HCT116 (cell line): ENCODE measurements around the gene PNO1. TPM values are rescaled to one million over a fixed set of nuclear protein-coding genes. Genes with fewer than 3 reads are reported as not detected.

ENCODE experiments used
- ATAC-seq: fragments of 200-7000 bp; cut with Tn5 transposase; 2 replicates; pipeline ENCODE4 v1.9.1; 2020; ENCODE audit warnings: mild to moderate bottlenecking, moderate library complexity
- BruUV-seq: library from RNA; stranded (reverse); fragments of 400-500 nt; replicated peaks from 2 replicates; lab custom pipeline; 2021; lab: Mats Ljungman, UMichigan
- CTCF ChIA-PET: fragments of 300-600 bp; sonication (Branson Sonifier 250); formaldehyde crosslinking; loops from one replicate; lab custom pipeline; 2021; ENCODE audit warnings: antibody characterized with exemption; lab: Charles Lee
- POLR2A ChIA-PET: fragments of 300-600, 350-600 bp; sonication (Branson Sonifier 250); formaldehyde crosslinking; loops from one replicate; lab custom pipeline; 2021; ENCODE audit warnings: antibody characterized with exemption; lab: Charles Lee
- RAD21 ChIA-PET, 2 experiments: fragments of 300-600 bp; sonication (Branson Sonifier 250); formaldehyde crosslinking; loops; one replicate each; lab custom pipeline; 2023; ENCODE audit warnings: low total read pairs in 2 of 2; ENCODE audit not compliant: uncharacterized antibody in 2 of 2, unreplicated experiment in 2 of 2, low non-redundant PET in 1 of 2; lab: Charles Lee
- DNase-seq: peaks from one replicate; pipeline ENCODE4 v3.0.0-alpha.2; 2010; ENCODE audit warnings: low read depth, low spot score
- H2AFZ ChIP-seq: fragments of 200-600 bp; shearing (Covaris generic), sonication (generic); 2 replicates; pipeline ENCODE4 v1.6.1; 2017; ENCODE audit warnings: low read depth, mixed run types, mixed read lengths, antibody characterized with exemption, low read length; ENCODE audit not compliant: poor library complexity, severe bottlenecking
- H3K27ac ChIP-seq: 2 replicates; pipeline ENCODE4 v1.5.1; 2012; ENCODE audit warnings: low read depth, low read length
- H3K27me3 ChIP-seq: fragments of 200-600 bp; sonication (generic); 2 replicates; pipeline ENCODE4 v1.6.1; 2016; ENCODE audit warnings: mixed run types, low read length, mixed read lengths; ENCODE audit not compliant: insufficient read depth
- H3K36me3 ChIP-seq, 2 experiments: fragments of 200-500 bp in 1 of 2; fragments of 200-600 bp in 1 of 2; sonication (Bioruptor generic) in 1 of 2; sonication (generic) in 1 of 2; 2 replicates each; pipeline versions ENCODE4 v1.5.1 to v1.6.1; 2014 to 2016; ENCODE audit warnings: low read length in 2 of 2, inconsistent platforms in 1 of 2, mixed read lengths in 1 of 2, mixed run types in 1 of 2; ENCODE audit not compliant: insufficient read depth in 2 of 2, control insufficient read depth in 1 of 2
- H3K4me1 ChIP-seq, 2 experiments: fragments of 200-600 bp in 1 of 2; sonication (generic) in 1 of 2; 2 replicates each; pipeline versions ENCODE4 v1.5.1 to v1.6.1; 2012 to 2017; ENCODE audit warnings: low read length in 2 of 2, inconsistent platforms in 1 of 2, mild to moderate bottlenecking in 1 of 2, mixed read lengths in 1 of 2, mixed run types in 1 of 2, moderate library complexity in 1 of 2; ENCODE audit not compliant: insufficient read depth in 2 of 2, control insufficient read depth in 1 of 2
- H3K4me2 ChIP-seq: fragments of 200-600 bp; sonication (generic); 2 replicates; pipeline ENCODE4 v1.6.1; 2017; ENCODE audit warnings: mixed run types, low read length, mixed read lengths
- H3K4me3 ChIP-seq, 2 experiments: fragments of 200-600 bp in 1 of 2; sonication (generic) in 1 of 2; replicated peaks in 1 of 2; 2 replicates each; pipeline ENCODE4 v1.5.1; 2011 to 2016; ENCODE audit warnings: low read length in 2 of 2, control low read depth in 1 of 2, low read depth in 1 of 2, mild to moderate bottlenecking in 1 of 2, mixed read lengths in 1 of 2, mixed run types in 1 of 2
- H3K79me2 ChIP-seq: fragments of 200-600 bp; sonication (generic); 2 replicates; pipeline ENCODE4 v1.6.1; 2017; ENCODE audit warnings: mild to moderate bottlenecking, mixed run types, low read length, moderate library complexity, mixed read lengths; ENCODE audit not compliant: insufficient read depth
- H3K9ac ChIP-seq: fragments of 200-600 bp; sonication (generic); 2 replicates; pipeline ENCODE4 v1.6.1; 2016; ENCODE audit warnings: low read length, mixed read lengths
- H3K9me2 ChIP-seq: fragments of 200-600 bp; sonication (generic), shearing (Covaris generic); 2 replicates; pipeline ENCODE4 v1.6.1; 2017; ENCODE audit warnings: mixed run types, mild to moderate bottlenecking, moderate library complexity; ENCODE audit not compliant: insufficient read depth
- H3K9me3 ChIP-seq, 2 experiments: fragments of 200-500 bp in 1 of 2; fragments of 200-600 bp in 1 of 2; sonication (Bioruptor generic) in 1 of 2; sonication (generic) in 1 of 2; 2 replicates each; pipeline ENCODE4 v1.6.1; 2014 to 2017; ENCODE audit warnings: low read length in 2 of 2, mixed read lengths in 2 of 2, inconsistent platforms in 1 of 2, low read depth in 1 of 2, mild to moderate bottlenecking in 1 of 2, mixed run types in 1 of 2, moderate library complexity in 1 of 2; ENCODE audit not compliant: control insufficient read depth in 1 of 2, insufficient read depth in 1 of 2
- H4K20me1 ChIP-seq: fragments of 200-600 bp; sonication (generic), shearing (Covaris generic); 2 replicates; pipeline ENCODE4 v1.6.1; 2017; ENCODE audit warnings: mixed run types, mild to moderate bottlenecking, moderate library complexity; ENCODE audit not compliant: insufficient read depth
- FOSL1 ChIP-seq: IDR thresholded peaks from 2 replicates; pipeline ENCODE4 v1.6.1; 2012; ENCODE audit warnings: low read depth
- JUND ChIP-seq: IDR thresholded peaks from 2 replicates; pipeline ENCODE4 v1.6.1; 2012
- MAX ChIP-seq: IDR thresholded peaks from 2 replicates; pipeline ENCODE4 v1.6.1; 2012
- RAD21 ChIP-seq: IDR thresholded peaks from 2 replicates; pipeline ENCODE4 v1.6.1; 2012; ENCODE audit warnings: low read depth, mild to moderate bottlenecking
- SP1 ChIP-seq: IDR thresholded peaks from 2 replicates; pipeline ENCODE4 v1.6.1; 2012; ENCODE audit warnings: low read depth
- SRF ChIP-seq: IDR thresholded peaks from 2 replicates; pipeline ENCODE4 v1.6.1; 2012; ENCODE audit warnings: low read depth
- TCF7L2 ChIP-seq: IDR thresholded peaks from 2 replicates; pipeline ENCODE4 v1.7.0; 2011; ENCODE audit warnings: borderline replicate concordance, inconsistent platforms; ENCODE audit not compliant: insufficient read depth, insufficient read length; ENCODE audit errors: extremely low read depth
- YY1 ChIP-seq: IDR thresholded peaks from 2 replicates; pipeline ENCODE4 v1.6.1; 2011; ENCODE audit warnings: low read length, low read depth, moderate library complexity, mild to moderate bottlenecking; ENCODE audit not compliant: insufficient replicate concordance; ENCODE audit errors: extremely low read depth
- ZFX ChIP-seq: fragments of 450-650 bp; IDR thresholded peaks from 2 replicates; pipeline ENCODE4 v1.6.1; 2017
- ZNF274 ChIP-seq: fragments of 200-500 bp; sonication (Bioruptor generic); IDR thresholded peaks from 2 replicates; pipeline ENCODE4 v1.6.1; 2014; ENCODE audit warnings: mild to moderate bottlenecking, low read depth, low read length, inconsistent platforms
- intact Hi-C: fragments of 100-400 bp; cut with micrococcal nuclease; formaldehyde crosslinking; loops from 2 replicates; pipeline ENCODE4 v1.10.0; 2022
- total RNA-seq: library from RNA; stranded (reverse); gene quantifications from one replicate; pipeline ENCODE4 v1.2.1, GENCODE V29; 2021; ENCODE audit not compliant: unreplicated experiment
- TF ChIP-seq, protein P1 (sequence below): IDR thresholded peaks from 2 replicates; pipeline ENCODE4 v1.6.1; 2012; ENCODE audit warnings: low read depth
- TF ChIP-seq, protein P2 (sequence below), 3 experiments: fragments of 200-600 bp in 1 of 3; sonication (generic) in 1 of 3; IDR thresholded peaks in 2 of 3; conservative IDR thresholded peaks in 1 of 3; 2 replicates each; pipeline ENCODE4 v1.5.1; 2012 to 2017; ENCODE audit warnings: low read depth in 2 of 3, low read length in 2 of 3, antibody characterized with exemption in 1 of 3, borderline replicate concordance in 1 of 3, control low read depth in 1 of 3, mild to moderate bottlenecking in 1 of 3, mixed read lengths in 1 of 3, mixed run types in 1 of 3, moderate library complexity in 1 of 3; ENCODE audit not compliant: insufficient read depth in 1 of 3

PNO1 gene
- total RNA-seq, 1 experiment from 2014 or later = 23.3 TPM

DNA sequence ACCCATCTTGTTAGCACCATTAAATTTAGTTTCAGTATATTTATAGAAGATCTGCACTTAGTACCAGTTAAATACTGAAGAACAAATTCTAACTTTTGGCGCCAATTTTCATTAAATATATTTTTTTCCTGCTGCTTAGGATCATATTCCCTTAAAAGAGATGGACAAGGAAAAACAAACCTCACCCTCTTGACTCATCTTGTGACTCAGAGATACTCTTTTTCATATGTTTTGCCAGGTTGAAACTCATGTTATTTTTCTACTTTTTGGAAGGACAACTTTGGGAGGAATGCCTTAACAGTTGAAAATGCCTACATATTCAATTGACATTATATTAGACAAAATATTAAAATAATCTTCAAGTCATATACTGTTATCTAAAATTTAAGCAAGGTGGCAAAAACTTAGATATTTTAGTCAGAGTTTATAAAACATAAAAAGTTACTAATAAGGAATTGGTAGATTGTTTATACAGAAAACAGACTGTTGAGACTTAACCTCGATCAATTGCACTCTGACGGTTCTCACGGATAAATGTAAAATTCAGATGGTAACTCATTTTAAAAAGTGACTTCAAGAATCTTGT, 36.2 kb downstream of the PNO1 start:
- H3K4me3 ChIP-seq = no peak overlapping the region
- no peak for ATAC-seq
- no peaks in the 10 kb centered on the region for H3K9me2 ChIP-seq
- no peak overlapping the region for H3K27ac ChIP-seq
- peaks cover 2 to 31% of the 10 kb centered on the region in 2 experiments; a peak in 3 of 4 replicates for H3K4me1 ChIP-seq
- peak overlapping the region; percentile 39 for H3K4me2 ChIP-seq
- H4K20me1 ChIP-seq = peaks cover 14% of the 10 kb centered on the region
- CTCF ChIA-PET = no interaction called here
- no peak overlapping the region for H3K9ac ChIP-seq
- peaks cover 92% of the 10 kb centered on the region for H3K79me2 ChIP-seq
- POLR2A ChIA-PET = no interaction called here
- DNase-seq = no peak
- no peaks in the 10 kb centered on the region for H3K9me3 ChIP-seq
- no peaks in the 10 kb centered on the region for H3K27me3 ChIP-seq
- intact Hi-C loops = no loop called here
- H3K36me3 ChIP-seq = no peaks in the 10 kb centered on the region
- RAD21 ChIA-PET = no interaction called here
- no peak for TF ChIP-seq MAX
- TF ChIP-seq RAD21 = no peak
- no peak for TF ChIP-seq SRF
- no peak for TF ChIP-seq ZFX
- TF ChIP-seq YY1 = no peak
- no peak for TF ChIP-seq TCF7L2
- peak; percentile 49; the same call in 1 of the 2 replicates for TF ChIP-seq JUND
- TF ChIP-seq FOSL1 = peak; percentile 83
- TF ChIP-seq, protein P1, sequence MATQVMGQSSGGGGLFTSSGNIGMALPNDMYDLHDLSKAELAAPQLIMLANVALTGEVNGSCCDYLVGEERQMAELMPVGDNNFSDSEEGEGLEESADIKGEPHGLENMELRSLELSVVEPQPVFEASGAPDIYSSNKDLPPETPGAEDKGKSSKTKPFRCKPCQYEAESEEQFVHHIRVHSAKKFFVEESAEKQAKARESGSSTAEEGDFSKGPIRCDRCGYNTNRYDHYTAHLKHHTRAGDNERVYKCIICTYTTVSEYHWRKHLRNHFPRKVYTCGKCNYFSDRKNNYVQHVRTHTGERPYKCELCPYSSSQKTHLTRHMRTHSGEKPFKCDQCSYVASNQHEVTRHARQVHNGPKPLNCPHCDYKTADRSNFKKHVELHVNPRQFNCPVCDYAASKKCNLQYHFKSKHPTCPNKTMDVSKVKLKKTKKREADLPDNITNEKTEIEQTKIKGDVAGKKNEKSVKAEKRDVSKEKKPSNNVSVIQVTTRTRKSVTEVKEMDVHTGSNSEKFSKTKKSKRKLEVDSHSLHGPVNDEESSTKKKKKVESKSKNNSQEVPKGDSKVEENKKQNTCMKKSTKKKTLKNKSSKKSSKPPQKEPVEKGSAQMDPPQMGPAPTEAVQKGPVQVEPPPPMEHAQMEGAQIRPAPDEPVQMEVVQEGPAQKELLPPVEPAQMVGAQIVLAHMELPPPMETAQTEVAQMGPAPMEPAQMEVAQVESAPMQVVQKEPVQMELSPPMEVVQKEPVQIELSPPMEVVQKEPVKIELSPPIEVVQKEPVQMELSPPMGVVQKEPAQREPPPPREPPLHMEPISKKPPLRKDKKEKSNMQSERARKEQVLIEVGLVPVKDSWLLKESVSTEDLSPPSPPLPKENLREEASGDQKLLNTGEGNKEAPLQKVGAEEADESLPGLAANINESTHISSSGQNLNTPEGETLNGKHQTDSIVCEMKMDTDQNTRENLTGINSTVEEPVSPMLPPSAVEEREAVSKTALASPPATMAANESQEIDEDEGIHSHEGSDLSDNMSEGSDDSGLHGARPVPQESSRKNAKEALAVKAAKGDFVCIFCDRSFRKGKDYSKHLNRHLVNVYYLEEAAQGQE = no peak
- TF ChIP-seq, protein P2, sequence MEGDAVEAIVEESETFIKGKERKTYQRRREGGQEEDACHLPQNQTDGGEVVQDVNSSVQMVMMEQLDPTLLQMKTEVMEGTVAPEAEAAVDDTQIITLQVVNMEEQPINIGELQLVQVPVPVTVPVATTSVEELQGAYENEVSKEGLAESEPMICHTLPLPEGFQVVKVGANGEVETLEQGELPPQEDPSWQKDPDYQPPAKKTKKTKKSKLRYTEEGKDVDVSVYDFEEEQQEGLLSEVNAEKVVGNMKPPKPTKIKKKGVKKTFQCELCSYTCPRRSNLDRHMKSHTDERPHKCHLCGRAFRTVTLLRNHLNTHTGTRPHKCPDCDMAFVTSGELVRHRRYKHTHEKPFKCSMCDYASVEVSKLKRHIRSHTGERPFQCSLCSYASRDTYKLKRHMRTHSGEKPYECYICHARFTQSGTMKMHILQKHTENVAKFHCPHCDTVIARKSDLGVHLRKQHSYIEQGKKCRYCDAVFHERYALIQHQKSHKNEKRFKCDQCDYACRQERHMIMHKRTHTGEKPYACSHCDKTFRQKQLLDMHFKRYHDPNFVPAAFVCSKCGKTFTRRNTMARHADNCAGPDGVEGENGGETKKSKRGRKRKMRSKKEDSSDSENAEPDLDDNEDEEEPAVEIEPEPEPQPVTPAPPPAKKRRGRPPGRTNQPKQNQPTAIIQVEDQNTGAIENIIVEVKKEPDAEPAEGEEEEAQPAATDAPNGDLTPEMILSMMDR (IDR thresholded peaks at IDR 0.05 in 2 of 3, conservative IDR thresholded peaks at IDR 0.05 in 1 of 3; ENCODE audit: borderline replicate concordance in 1 of 3, insufficient read depth in 1 of 3, low read depth in 2 of 3, low read length in 2 of 3) = no peak
- TF ChIP-seq SP1 = peak; percentile 25; the same call in 1 of the 2 replicates
- no peak for TF ChIP-seq ZNF274
- TF ChIP-seq, all 23 proteins: peak for 3
- no peak overlapping the region for H2AFZ ChIP-seq
- BruUV-seq = no TSS peak
